Umbilical cord (tissue), 2 donors: ENCODE results near the gene SPSB1. TPM values are rescaled to one million over a fixed set of nuclear protein-coding genes. Genes with fewer than 3 reads are reported as not detected.

ENCODE experiments used
- DNase-seq: peaks from one replicate; pipeline ENCODE4 v3.0.0-alpha.2; 2015; ENCODE audit warnings: low spot score
- total RNA-seq: library from RNA; depleted of rRNA; stranded (reverse); fragments of >200 nt; gene quantifications from one replicate; pipeline ENCODE4 v1.2.3, GENCODE V29; 2014; ENCODE audit warnings: low replicate concordance; ENCODE audit not compliant: insufficient read depth

The SPSB1 gene
- total RNA-seq, 1 donor from 2014 or later, result 43.3 TPM

DNA sequence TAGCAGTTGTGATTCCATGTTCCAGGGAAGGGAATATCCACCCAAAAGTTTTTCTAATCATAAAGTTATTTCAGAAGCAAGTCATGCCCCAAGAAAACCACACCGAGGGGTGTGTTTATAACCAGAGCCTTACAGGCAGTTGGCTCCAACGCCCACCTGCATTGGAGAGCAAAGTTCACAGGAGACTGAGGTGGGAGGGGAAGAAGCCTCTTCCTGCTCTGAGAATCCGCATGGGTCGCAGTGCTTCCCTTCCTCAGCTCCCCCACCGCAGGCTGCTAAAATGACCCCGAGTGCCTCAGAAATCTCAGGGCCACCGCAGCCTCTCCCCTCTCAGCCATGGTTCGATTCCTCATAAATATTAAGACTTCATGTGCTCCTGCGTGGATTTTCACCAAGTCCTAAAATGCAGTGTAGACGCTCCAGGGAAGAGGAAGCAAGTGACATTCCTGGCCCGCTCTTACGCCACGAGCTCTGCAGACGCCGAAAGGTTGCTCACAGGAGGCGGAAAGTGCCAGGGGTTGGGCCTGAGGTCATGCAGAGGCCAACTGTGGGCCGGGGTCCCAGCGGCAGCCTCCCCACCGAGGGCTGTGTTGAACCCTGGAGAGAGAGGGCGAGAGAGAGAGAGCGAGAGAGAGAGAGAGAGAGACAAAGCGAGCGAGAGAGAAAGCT lies 13.4 kb upstream of the SPSB1 start:
- no peak for DNase-seq

DNA sequence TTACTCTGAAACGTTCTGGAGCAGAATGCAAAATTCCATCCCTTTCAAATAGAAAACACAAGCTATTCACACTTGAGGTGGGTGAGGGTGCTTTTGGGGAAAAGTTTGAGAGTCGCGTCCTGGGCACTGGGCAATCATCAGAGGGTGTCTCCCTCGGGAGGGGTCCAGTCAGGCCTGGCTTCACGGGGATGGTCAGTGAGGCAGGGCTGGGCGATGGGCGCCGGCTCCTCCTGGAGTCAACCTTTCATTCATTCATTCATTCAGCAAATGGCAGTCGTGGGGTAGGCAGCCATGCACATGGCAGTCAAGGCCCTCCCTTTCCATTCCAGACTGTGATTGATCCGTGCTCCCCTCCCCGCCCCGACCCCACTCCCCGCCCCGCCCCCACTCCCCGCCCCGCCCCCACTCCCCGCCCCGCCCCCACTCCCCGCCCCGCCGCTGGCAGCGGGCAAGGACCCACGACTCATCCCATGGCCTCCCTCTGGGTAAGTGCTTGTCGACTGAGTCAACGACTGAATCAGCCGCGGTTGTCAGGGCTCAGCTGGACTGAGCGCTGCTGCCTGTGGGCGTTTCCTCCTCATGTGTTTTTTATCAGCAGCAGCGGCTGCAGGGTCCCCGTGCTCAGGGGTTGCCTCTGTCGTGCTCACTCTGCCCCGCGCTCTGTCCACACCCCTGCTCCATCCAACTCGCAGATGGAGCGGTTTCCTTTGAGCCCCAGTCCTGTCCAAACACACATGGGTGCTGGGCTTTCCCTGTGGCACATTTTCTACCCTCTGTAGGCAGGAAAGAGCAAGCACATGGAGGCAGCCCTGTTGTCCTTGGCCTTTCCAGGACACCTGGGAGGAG lies 12.5 kb upstream of the SPSB1 start:
- DNase-seq, result peak; percentile 86

DNA sequence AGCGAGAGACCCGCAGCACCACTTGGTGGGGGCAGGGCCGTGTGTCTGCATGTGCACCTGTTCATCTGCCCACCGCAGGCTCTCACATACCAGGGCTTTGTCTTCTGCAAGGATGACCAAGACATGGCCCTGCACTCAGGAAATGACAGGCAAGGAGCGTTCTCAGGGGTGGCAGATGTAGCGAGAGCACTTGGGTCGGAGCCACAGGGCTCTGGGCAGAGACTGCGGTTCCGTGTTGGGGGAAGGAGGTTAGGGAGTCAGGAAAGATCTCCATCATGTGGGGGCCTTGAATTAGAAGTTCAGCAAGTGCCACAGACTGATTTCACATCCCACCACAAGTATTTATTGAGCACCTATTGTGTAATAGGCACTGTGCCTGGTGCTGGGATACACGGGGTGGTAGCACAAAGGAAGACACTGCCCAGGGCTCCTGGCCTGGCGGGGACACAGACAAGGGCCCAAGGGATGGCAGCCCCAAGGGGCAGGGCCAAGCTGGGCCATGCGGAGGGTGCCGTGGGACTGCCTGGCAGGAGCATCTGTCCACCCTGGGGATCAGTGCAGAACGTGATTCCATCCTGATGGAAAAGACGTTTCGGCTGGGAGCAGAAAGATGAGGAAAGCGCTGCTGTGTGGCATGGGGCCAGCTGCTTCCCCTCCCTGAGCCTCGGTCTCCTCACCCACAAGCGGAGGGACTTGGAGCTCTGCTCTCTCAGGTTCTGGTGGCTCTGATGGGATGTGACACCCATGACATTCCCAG lies 11.4 kb upstream of the SPSB1 start:
- no peak for DNase-seq

DNA sequence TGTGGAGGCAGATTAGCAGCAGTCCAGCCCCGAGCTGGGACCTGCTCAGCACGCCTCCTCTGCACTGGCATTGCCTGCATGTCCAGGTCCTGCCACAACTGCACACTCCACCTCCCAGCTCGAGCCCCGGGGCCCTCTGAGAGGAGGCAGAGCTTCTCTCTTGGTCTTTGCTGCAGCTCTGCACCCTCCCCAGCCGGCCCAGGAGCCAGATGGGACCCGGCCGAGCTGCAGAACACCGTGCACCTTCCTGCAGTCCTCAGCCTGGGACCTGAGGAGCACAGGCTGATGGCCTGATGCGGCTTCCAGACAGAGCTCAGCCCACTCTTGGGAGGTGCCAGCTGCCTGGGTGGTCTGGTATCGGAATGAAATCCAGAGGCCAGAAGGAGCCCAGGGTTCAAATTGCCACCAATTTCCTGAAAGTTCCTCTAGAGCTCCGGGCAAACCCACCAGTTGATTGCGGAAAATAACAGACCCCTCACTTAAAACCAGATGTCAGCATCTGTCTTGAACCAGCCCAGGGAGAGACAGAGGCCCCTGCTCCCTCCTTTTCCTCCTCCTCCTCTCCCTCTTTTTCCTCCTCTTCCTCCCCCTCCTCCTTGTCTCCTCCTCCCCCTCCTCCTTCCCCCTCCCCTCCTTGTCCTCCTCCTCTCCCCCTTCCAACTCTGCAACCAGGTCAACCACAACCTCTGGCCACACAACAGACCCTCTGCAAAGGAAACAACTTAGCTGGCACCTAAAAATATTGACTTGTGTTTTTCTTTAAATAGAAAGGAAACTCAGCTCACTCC lies 10.6 kb upstream of the SPSB1 start:
- DNase-seq, result peak; percentile 50

DNA sequence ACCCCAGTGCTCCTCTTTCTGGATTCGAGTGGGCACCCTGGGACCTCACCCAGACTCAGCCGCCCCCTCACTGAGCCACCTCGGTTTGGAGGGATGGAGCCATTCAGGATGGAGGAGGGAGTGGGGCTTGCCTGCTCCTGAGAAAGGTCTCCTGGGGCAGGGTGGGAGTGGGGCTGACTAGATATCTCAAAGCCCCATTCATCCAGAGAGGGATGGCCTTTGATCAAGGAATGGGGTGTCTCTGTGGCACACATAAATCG lies 10.1 kb upstream of the SPSB1 start:
- no peak for DNase-seq

DNA sequence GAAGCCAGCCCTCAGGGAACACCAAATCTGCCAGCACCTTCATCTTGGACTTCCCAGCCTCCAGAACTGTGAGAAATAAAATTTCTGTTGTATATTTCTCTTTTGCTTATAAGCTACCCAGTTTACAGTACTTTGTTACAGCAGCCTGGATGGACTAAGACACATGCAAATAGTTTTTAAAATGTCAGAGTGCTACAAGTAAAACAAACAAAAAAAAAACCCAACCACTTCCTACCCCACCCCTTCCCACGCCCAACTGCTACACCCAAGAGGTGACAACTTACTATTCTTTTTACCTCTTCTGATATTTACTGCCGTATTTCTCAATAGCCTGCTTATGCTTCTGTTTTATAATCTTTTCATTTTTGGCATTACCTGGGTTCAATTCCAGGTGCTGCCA lies 8.6 kb upstream of the SPSB1 start:
- no peak for DNase-seq

DNA sequence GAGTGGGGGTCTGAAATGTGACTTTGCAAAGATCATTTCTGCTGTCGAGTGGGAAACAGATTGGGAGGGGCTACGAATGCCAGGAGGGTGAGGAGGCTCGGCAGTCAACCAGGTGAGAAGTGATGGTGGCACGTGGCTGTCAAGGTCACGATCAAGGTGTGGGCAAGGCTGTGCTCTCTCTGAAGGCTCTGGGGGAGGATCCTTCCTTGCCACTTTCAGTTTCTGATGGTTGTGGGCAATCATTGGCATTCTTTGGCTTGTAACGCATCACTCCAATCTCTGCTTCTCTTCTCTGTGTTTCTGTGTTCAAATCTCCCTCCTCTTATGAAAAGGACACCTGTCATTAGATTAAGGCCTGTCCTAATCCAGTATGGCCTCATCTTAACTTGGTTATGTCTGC lies 6.1 kb upstream of the SPSB1 start:
- no peak for DNase-seq

DNA sequence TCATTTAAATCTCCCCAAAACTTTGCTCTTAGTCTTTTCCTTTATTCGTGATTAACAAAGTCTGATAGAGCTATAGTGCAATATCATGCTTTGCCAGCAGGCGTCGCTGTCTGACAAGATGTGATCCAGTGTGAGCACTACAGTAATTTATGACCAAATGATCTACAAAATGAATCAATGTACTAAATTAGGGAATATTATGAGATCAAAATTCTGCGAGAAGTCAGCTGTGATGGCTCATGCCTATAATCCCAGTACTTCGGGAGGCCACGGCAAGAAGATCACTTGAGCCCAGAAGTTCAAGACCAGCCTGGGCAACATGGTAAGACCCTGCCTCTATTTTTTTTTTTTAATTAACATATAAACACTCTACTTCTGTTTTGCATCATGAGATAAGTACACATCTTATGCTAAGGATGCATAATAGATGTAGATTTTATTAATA lies 3.6 kb upstream of the SPSB1 start:
- DNase-seq, result peak; percentile 46

DNA sequence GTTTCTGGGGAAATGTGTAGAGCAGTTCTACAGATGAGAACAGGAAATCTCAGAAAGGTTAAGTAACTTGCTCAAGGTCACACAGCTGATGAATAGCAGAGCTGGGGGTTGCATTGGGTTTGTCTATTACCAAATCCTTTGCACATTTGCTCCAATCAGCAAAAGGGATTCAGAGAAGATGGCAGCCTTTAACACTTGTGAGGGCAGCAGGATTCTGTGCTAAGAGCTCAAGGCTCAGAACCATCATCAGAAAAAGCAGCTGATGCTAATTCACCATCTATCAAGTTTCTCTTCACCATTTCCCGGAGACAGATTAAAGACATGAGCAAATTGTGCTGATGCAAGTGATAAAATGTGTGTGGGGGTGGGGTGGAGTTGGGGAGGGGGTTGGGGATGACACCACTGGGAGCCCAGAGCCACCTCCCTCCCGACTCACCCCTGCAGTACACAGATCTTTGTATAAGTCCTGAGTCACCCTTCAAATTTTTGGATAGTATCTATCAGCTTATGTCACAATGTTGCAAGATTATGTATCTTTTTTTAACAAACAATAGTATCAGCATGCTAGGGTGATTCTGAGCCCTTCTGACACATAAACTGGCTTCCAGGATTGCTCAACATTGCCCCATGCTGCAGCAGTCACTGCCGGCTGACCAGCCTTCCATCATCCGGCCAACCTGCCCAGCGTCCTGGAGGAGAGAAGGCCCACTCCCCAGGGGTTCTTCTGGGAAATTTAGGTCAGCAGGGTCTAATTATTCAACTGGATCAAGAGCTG lies 2.8 kb upstream of the SPSB1 start:
- DNase-seq, result peak; percentile 58

DNA sequence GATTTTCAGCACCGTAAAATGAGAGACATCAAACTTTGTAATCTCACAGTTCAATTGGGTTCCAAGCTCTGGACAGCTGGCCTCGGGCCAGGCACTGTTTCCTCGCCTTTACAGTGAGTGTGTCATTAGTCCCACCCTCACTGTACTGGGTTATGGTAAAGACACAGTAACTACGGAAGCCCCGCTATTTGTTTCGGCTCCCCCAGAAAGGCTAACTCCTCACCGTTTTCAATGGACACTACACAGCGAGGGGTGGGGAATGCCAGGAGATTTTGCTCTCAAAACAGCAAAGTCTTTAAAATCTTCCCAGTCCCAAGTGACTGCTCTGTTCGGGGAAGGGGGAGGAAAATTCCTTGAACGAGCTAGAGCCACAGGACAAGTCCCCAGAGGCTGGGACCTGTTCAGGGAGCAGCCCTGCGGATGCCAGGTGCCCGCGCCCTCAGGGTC lies 757 bp upstream of the SPSB1 start:
- peak; percentile 80 for DNase-seq

DNA sequence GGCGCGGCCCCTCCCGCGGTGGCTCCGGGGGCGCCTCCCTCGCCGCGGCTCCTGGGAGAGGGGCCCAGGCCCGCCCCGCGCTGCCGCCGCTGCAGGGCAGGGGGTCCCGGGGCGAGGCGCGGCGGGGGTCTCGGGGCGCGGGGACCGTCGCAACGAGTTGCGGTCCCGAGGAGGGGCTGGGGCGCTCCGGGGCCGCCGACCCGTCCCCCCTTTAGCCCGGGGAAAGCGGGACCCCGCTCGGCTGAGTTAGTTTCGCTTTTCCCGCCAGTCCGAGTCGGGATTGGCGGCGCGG lies 493 bp downstream of the SPSB1 start:
- DNase-seq, result no peak

DNA sequence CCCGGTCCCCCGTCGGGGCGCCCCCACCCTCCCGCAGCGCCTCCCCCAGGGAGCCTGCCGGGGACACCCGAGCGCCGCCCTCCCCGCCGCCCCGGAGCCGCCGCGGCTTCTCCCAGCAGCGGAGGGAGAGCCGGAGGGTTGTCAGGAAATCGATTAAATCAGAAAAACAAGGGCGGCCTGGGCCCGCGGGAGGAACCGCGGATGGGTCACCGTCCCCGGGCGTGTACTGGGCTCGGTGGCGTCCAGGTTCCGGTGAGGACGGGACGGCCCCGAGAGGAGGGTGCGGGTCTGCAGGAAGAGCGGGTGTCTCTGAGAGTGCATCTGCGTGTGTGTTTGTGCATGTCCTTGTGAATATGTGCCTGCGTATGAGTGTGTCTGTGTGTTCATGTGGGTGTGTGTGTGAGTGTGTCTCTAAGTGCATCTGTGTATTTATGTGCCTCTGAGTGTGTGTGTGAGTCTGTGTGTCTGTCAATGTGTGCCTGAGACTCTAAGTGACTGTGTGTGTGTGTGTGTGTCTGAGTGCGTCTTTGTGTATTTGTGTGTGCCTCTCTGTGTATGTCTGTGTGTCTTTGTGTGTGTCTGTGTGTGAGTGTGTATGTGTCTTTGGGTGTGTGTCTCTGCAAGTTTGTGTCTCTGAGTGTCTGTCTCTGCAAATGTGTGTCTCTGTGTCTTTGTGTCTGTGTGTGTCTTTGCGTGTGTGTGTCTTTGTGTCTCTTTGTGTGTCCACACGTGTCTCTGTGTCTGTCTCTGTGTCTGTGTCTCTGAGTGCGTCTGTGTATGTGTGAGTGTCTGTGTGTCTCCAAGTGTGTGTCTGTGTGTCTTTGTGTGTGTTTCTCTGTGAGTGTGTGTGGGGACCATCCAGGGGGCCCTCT lies 1.1 kb downstream of the SPSB1 start:
- DNase-seq, result no peak

DNA sequence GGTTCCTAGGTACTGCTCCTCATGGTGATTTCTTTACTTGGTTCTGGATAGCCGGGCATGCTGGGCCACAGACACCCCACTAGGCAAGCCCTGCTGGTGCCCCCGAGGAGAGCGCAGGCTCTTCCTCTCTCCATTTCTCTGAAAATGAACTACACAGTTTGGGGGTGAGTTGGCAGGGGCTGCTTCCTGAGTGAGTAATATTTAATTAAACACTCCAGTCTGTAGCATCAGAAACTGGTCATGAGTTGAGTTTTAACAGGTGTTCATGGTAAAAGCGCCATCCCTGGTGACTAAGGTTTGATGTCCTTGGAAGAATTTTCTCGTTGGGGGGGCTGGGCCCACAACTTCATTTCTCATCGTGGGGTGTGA lies 1.7 kb downstream of the SPSB1 start:
- DNase-seq, result no peak

DNA sequence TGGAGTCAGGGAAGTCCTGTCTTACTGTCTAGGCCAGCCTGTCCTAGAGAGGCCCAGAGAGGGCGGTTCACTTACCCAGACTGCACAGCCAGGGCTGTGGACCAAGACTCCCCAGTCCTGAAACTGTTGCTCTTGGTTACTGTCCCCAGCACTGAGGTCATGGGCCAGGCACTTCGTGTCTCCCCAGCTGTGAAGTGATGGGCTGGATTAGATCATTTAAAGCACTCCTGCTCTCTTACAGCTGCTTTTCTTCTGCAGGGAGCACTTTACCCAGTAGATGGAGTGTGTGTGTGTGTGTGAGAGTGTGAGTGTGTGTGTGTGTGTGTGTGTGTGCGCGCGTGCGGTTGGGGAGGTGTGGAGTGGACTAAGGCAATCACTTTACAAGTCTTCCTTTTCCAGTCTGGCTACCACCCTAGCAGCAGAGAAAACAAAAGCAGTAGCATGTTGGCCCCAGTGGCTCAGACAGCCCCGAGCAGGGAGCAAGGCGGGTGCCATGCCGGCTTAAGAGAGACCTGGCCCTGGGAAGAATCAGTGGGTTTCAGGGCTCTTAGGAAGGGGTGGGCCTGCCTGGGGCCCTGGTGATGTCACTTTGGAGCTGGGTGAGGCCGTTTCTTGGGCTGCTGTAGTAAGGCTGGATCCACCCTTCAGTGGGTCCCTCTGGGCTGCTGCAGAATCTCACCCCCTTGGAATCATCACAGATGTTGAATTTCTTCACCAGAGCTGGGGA lies 2.4 kb downstream of the SPSB1 start:
- peak; percentile 84 for DNase-seq

DNA sequence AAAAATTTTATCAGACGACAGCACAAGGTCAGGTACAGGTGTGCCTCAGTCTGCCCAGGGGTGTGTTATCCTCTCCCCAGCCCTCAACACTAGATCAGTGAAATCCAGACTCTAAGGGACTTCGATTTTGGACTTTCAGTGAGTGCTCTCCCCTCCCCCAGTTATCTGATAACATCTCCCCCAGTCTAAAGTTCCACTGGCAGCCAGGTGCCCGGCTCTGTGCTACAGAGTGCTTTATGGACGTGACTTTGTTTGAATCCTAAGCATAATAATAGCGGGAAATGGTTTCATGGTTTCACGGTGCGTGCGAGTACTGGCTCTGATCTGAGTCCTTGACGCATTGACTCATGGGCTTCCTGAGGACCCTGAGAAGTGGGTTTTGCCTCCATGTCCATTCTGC lies 3.2 kb downstream of the SPSB1 start:
- DNase-seq, result no peak

DNA sequence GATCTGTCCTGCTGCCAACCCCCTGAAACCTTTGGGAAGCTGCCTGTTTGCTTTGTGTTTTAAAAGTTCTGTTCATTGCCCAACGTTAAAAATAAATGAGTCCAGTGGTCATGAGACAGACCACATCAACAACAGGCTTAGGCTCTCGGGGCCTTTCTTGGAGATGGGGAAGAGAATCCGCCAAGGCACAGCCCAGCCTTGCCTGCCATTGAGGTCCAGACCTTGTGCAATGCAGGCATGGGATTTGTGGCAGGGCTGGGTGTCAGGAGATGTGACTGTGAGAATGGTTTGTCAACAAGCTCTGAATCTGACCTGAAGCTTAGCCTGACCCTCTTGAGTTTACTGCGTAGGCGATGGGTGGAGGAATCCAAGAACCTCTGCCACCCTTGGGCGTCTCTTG lies 4.2 kb downstream of the SPSB1 start:
- no peak for DNase-seq

DNA sequence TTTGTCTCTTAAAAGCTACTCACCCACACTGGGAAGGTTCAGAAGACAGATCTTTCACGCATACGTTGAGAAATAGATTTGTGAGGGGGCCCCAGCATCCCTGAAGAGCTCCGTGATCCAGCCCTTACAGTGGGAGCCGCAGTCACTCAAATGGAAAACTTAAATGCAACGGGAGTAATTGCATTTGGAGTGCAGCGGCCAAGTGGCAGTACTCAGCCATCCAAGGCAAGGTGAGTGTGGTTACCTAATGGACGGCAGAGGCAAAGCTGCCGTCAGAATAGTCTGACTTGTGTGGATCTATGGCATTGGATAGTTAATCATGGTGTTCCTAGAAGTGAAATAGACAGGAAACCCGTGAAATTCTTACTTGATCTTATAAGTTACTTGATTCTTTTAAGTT lies 5.1 kb downstream of the SPSB1 start:
- DNase-seq, result peak; percentile 88

DNA sequence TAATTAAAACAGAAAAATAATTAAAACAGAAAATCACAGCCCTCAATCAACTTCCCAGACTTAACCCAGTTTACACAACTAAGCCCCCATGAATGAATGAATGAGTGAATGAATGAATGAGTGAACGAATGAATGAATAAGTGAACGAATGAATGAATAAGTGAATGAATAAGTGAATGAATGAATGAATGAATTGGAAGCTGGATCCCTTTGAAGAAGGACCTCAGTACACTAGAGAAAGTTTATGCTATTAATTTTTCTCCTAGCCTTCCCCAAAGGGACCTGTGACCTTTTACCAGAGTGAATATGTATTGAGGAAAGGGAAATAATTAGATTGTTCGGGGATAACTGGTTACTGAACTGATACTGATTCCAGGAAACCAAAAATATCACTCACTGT lies 5.6 kb downstream of the SPSB1 start:
- no peak for DNase-seq
